Chondrocyte (in vitro differentiated cells): ENCODE results near the gene RPP38. TPM values are rescaled to one million over a fixed set of nuclear protein-coding genes. Genes with fewer than 3 reads are reported as not detected.
A peak's percentile ranks its signal among the peaks of the same experiment; 100 is the strongest.

ENCODE experiments used
- DNase-seq: peaks from one replicate; pipeline ENCODE4 v3.0.0; 2021; ENCODE audit warnings: mixed read lengths, low spot score
- H3K27ac Mint-ChIP-seq: one replicate; pipeline ENCODE4 v1.8.0; 2021; ENCODE audit warnings: mild to moderate bottlenecking, moderate library complexity, mixed read lengths; ENCODE audit not compliant: unreplicated experiment
- H3K27me3 Mint-ChIP-seq: 2 replicates; pipeline ENCODE4 v1.8.0; 2021; ENCODE audit warnings: low read depth, mixed read lengths
- H3K36me3 Mint-ChIP-seq: 2 replicates; pipeline ENCODE4 v1.8.0; 2021; ENCODE audit warnings: low read depth, mixed read lengths
- H3K4me1 Mint-ChIP-seq: 2 replicates; pipeline ENCODE4 v1.8.0; 2021; ENCODE audit warnings: low read depth, mild to moderate bottlenecking, mixed read lengths
- H3K4me3 Mint-ChIP-seq: one replicate; pipeline ENCODE4 v1.8.0; 2021; ENCODE audit warnings: mild to moderate bottlenecking, moderate library complexity, mixed read lengths; ENCODE audit not compliant: unreplicated experiment
- H3K9me3 Mint-ChIP-seq: 2 replicates; pipeline ENCODE4 v1.8.0; 2021; ENCODE audit warnings: low read depth, mixed read lengths
- CTCF ChIP-seq: fragments of 200-600 bp; sonication (generic); IDR thresholded peaks from 2 replicates; pipeline ENCODE4 v1.5.0; 2021; ENCODE audit warnings: antibody characterized with exemption, mild to moderate bottlenecking, moderate library complexity
- long read RNA-seq: library from polyadenylated mRNA; stranded (forward); transcript quantifications from one replicate; pipeline ENCODE4 v2.0.0, GENCODE V29; 2021
- total RNA-seq: library from RNA; stranded (reverse); gene quantifications from 3 replicates; pipeline ENCODE4 v1.2.1, GENCODE V29; 2021

Gene RPP38
- total RNA-seq, result 13.2 to 14.3 TPM (median 13.5 TPM) in 3 replicates
- long read RNA-seq, transcript RPP38-203 (2 exons, 1,030 nt), result minor isoform, 6 of 25 reads
- long read RNA-seq, transcript RPP38-201 (3 exons, 1,457 nt), result minor isoform, 6 of 25 reads
- long read RNA-seq, transcript RPP38-207 (2 exons, 1,537 nt), result major isoform, 8 of 25 reads
- long read RNA-seq, partial matches to known transcripts, result 1 of 25 reads
- long read RNA-seq, other reads (novel, unspliced or antisense), result 0 of 25 reads

DNA sequence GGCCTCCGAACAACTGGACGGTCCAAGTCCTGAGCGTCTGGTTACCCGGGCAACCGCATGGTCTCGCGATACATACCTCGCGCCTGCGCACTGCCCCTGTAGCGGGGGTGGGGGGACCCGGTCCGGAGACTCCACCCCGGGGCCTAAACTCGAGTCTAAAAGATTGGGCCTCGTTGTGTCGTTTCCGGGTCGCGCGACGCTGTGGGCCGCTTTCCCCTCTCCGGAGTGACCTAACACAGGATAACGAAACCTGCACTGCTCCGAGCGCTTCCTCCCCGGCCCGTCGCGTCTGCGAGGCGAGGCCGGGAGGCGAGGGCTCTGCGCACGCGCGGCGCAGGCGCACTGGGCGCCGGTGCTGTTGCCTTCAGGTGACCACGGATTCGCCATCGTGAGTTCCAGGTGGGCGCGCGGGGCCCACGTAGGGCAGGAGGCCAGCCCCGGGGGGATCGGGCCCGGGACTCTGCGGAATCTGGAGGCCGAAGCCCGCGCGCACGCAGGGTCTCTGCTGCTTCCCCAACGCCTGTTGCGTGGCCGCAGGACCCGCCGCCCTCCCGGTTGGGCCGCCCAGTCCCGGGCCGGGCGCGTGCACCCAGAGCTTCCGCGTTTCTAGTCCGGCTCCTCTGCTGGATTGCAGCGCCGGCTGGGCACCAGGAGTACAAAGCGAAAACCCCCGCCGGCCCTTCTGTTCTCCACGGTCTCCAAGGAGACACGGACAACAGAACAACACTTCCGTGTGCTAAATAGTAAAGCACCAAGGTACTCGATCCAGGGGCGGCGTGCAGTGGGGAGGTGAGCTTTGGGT, at the start of gene RPP38:
Gene RPP38, plus strand, starts transcription at position 345 of the 802 bp plus-strand sequence. CDS start 5,960 bp downstream, outside the sequence.
- H3K4me3 Mint-ChIP-seq, result peak within 1 kb of the TSS; percentile 91
- peak; percentile 16 for TF ChIP-seq CTCF
- DNase-seq, result peak; percentile 99
- H3K27ac Mint-ChIP-seq, result peak within 1 kb of the TSS; percentile 99
- no peaks in the 10 kb centered on the region for H3K9me3 Mint-ChIP-seq
- H3K36me3 Mint-ChIP-seq, result peaks cover 5% of the 10 kb centered on the region
- H3K27me3 Mint-ChIP-seq, result peaks cover under 1% of the 10 kb centered on the region
- peaks cover 22% of the 10 kb centered on the region for H3K4me1 Mint-ChIP-seq

DNA sequence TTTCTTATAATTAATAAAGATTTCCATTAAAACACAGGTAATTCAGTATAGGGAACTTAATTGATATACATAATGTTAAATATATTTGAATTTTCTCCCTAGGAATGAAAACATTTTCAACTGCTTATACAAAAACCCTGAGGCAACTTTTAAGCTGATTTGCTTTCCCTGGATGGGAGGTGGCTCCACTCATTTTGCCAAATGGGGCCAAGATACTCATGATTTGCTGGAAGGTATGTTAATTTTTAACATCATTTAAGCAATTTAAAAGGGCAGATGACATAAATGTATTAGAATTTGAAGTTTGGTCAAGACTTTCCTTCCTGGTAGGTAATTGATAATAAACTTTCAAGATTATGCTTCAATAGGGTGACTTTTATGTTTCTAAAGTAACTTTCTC, 47.6 kb upstream of the RPP38 start:
- H3K4me1 Mint-ChIP-seq, result peaks cover 51% of the 10 kb centered on the region
- H3K36me3 Mint-ChIP-seq, result peaks cover under 1% of the 10 kb centered on the region
- no peak overlapping the region for H3K4me3 Mint-ChIP-seq
- peaks cover 3% of the 10 kb centered on the region for H3K9me3 Mint-ChIP-seq
- no peak for DNase-seq
- H3K27ac Mint-ChIP-seq, result peak overlapping the region; percentile 27
- H3K27me3 Mint-ChIP-seq, result no peaks in the 10 kb centered on the region
- TF ChIP-seq CTCF, result no peak

GRCh38 chr10:15052121-15052520, 45.0 kb upstream of the RPP38 start:
- H3K27ac Mint-ChIP-seq, result peak overlapping the region; percentile 71

DNA sequence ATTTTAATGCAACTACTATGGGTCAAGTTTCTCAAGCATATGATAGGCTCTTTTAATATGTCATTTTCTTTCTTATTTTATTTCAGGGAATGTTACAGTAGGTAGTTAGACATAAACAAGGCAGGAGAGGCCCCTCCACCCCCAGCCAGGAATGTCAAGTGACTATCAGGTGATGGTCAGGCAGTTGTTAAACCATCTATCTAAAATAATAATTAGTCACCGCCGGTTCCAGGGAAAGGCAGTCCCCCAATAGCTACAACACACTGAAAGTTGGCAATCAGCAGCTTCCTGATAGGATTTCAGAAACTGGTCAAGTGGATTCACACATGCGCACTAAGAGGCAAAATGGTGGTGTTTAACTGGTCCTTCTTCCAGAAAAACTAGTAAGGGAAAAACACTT, 44.1 kb upstream of the RPP38 start:
- Mint-ChIP-seq H3K27me3 (no peaks in the 10 kb centered on the region), H3K9me3 (peaks cover 5% of the 10 kb centered on the region), H3K36me3 (peaks cover 1% of the 10 kb centered on the region), H3K27ac (no peak overlapping the region), H3K4me3 (no peak overlapping the region), H3K4me1 (peaks cover 19% of the 10 kb centered on the region)
- TF ChIP-seq CTCF, result no peak
- no peak for DNase-seq

More at GRCh38 chr10:15052121-15052520, 45.0 kb upstream of the RPP38 start:
- peaks cover 1% of the 10 kb centered on the region for H3K36me3 Mint-ChIP-seq
- no peaks in the 10 kb centered on the region for H3K27me3 Mint-ChIP-seq
- H3K9me3 Mint-ChIP-seq, result peaks cover 5% of the 10 kb centered on the region
- DNase-seq, result no peak
- H3K4me1 Mint-ChIP-seq, result peaks cover 27% of the 10 kb centered on the region
- H3K4me3 Mint-ChIP-seq, result no peak overlapping the region
- no peak for TF ChIP-seq CTCF

- Mint-ChIP-seq H3K4me1 (no peaks in the 10 kb centered on the region), H3K9me3 (peaks cover 22% of the 10 kb centered on the region), H3K36me3 (peaks cover 15% of the 10 kb centered on the region), H3K27ac (no peak overlapping the region), H3K4me3 (no peak overlapping the region), H3K27me3 (no peaks in the 10 kb centered on the region)
- DNase-seq, result no peak
- no peak for TF ChIP-seq CTCF
Observed at GRCh38 chr10:15058689-15059088, 38.5 kb upstream of the RPP38 start.
